ENCODE results near the gene EBP. TPM values are rescaled to one million over a fixed set of nuclear protein-coding genes. Genes with fewer than 3 reads are reported as not detected.

EBP gene
- total RNA-seq, 4 donors from 2014 or later = 19.9 to 88.7 (median 67.6) TPM

- DNase-seq = no peak
- in situ Hi-C loops (cut with MboI; ENCODE audit: low pct_ligation_motif_present in 1 of 4, low pct_unique_long_range_greater_than_20kb in 1 of 4, low sequenced_read_pairs in 3 of 4) = no loop called here
- WGBS, 2 donors (ENCODE audit: low coverage in 1 of 2) = 0 to 55% methylated on average over 1 to 5 of the region's 5 CpGs
- Histone ChIP-seq H3K36me3 (no peaks in the 10 kb centered on the region), H3K27me3 (no peaks in the 10 kb centered on the region), H3K9me3 (no peaks in the 10 kb centered on the region), H3K4me3 (no peak overlapping the region), H3K27ac (peak overlapping the region; percentile 43 to 78 (median 62)), H3K4me1 (no peaks in the 10 kb centered on the region)
- TF ChIP-seq POLR2AphosphoS5 (IDR thresholded peaks at IDR 0.05) (peak in 1 of 3 donors; percentile 8), EP300 (IDR thresholded peaks at IDR 0.05; ENCODE audit: low read depth) (no peak), CTCF (IDR thresholded peaks at IDR 0.05) (no peak), POLR2A (IDR thresholded peaks at IDR 0.05) (no peak)
- intact Hi-C loops (cut with DNase I; ENCODE audit: low total_unique reads) = no loop called here
Observed at GRCh38 chrX:48531358-48531959, 9.9 kb downstream of the EBP start.

GRCh38 chrX:48532161-48532560 is 10.6 kb downstream of the EBP start:
- Histone ChIP-seq H3K36me3 (no peaks in the 10 kb centered on the region), H3K4me1 (no peaks in the 10 kb centered on the region), H3K4me3 (no peak overlapping the region), H3K9me3 (no peaks in the 10 kb centered on the region), H3K27me3 (no peaks in the 10 kb centered on the region), H3K27ac (peak overlapping the region; percentile 30 to 78 (median 62))
- in situ Hi-C loops (cut with MboI; ENCODE audit: low pct_ligation_motif_present in 1 of 4, low pct_unique_long_range_greater_than_20kb in 1 of 4, low sequenced_read_pairs in 3 of 4) = no loop called here
- no peak for DNase-seq
- intact Hi-C loops (cut with DNase I; ENCODE audit: low total_unique reads) = no loop called here
- TF ChIP-seq POLR2A (IDR thresholded peaks at IDR 0.05) (no peak), POLR2AphosphoS5 (IDR thresholded peaks at IDR 0.05) (no peak)
- WGBS, 2 donors (ENCODE audit: low coverage in 1 of 2) = 60% methylated on average over 1 of the region's 1 CpG; no CpG with 5 or more reads in 1 of the 2 donors

GRCh38 chrX:48533165-48533564 is 11.6 kb downstream of the EBP start:
- no peak for DNase-seq
- Histone ChIP-seq H3K4me1 (no peaks in the 10 kb centered on the region), H3K27me3 (no peaks in the 10 kb centered on the region), H3K9me3 (no peaks in the 10 kb centered on the region), H3K4me3 (no peak overlapping the region), H3K36me3 (no peaks in the 10 kb centered on the region), H3K27ac (no peak overlapping the region)
- in situ Hi-C loops (cut with MboI; ENCODE audit: low pct_ligation_motif_present in 1 of 4, low pct_unique_long_range_greater_than_20kb in 1 of 4, low sequenced_read_pairs in 3 of 4) (no loop called here), intact Hi-C loops (cut with DNase I; ENCODE audit: low total_unique reads) (no loop called here)
- 83% methylated on average over 3 of the region's 3 CpGs; no CpG with 5 or more reads in 1 of the 2 donors for WGBS, 2 donors (ENCODE audit: low coverage in 1 of 2)
- no peak for TF ChIP-seq EP300 (IDR thresholded peaks at IDR 0.05; ENCODE audit: low read depth)
- TF ChIP-seq CTCF (IDR thresholded peaks at IDR 0.05) = no peak
- no peak for TF ChIP-seq POLR2A (IDR thresholded peaks at IDR 0.05)
- no peak for TF ChIP-seq POLR2AphosphoS5 (IDR thresholded peaks at IDR 0.05)

- in situ Hi-C loops (cut with MboI; ENCODE audit: low pct_ligation_motif_present in 1 of 4, low pct_unique_long_range_greater_than_20kb in 1 of 4, low sequenced_read_pairs in 3 of 4) = no loop called here
- Histone ChIP-seq H3K36me3 (no peaks in the 10 kb centered on the region), H3K4me3 (peak overlapping the region in 2 of 4 donors; percentile 57 to 73), H3K27ac (peak overlapping the region; percentile 87 to 92 (median 90)), H3K9me3 (no peaks in the 10 kb centered on the region), H3K27me3 (no peaks in the 10 kb centered on the region), H3K4me1 (peaks cover 0 to 10% (median 4%) of the 10 kb centered on the region in 4 donors)
- TF ChIP-seq CTCF (IDR thresholded peaks at IDR 0.05) = no peak
- DNase-seq = no peak
- intact Hi-C loops (cut with DNase I; ENCODE audit: low total_unique reads) = no loop called here
- 83% methylated on average over 23 of the region's 23 CpGs; no CpG with 5 or more reads in 1 of the 2 donors for WGBS, 2 donors (ENCODE audit: low coverage in 1 of 2)
Observed at GRCh38 chrX:48538641-48539344, 17.2 kb downstream of the EBP start.
